ENCODE data around the gene RFNG.

DNA sequence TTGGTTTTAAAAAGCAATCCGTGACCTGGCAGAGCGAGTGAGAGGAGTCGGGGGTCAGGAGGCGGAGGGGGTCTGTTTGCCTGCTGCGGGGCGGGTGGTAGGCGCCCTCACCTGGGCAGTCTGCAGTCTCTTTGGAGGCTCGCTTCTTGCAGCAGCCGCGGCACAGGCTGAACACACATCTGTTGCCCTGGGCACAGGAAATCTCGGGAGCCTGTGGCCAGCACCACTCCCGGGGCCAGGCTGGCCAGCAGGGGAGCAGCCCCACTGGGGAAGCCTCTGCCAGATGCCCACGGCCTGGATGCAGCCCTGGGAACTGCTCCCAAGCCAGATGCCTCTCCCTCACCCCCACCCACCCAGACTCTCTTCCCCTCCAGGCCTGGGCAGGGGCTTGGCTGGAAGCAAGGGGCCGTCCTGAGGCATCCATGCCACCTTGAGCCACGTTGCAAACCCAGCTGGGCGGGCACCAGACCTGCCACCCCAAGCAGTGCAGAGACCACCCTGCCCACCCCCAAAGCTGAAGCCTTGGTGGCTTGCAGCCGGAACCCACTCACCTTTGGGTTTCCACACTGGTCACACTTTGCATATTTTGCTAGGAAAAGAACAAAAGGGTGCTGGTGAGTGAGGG is 6.7 kb upstream of the RFNG start:
- TF ChIP-seq, protein P1, sequence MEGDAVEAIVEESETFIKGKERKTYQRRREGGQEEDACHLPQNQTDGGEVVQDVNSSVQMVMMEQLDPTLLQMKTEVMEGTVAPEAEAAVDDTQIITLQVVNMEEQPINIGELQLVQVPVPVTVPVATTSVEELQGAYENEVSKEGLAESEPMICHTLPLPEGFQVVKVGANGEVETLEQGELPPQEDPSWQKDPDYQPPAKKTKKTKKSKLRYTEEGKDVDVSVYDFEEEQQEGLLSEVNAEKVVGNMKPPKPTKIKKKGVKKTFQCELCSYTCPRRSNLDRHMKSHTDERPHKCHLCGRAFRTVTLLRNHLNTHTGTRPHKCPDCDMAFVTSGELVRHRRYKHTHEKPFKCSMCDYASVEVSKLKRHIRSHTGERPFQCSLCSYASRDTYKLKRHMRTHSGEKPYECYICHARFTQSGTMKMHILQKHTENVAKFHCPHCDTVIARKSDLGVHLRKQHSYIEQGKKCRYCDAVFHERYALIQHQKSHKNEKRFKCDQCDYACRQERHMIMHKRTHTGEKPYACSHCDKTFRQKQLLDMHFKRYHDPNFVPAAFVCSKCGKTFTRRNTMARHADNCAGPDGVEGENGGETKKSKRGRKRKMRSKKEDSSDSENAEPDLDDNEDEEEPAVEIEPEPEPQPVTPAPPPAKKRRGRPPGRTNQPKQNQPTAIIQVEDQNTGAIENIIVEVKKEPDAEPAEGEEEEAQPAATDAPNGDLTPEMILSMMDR (IDR thresholded peaks at IDR 0.05; ENCODE audit: low read depth, low read length, poor library complexity, severe bottlenecking) = no peak
- TF ChIP-seq EZH2phosphoT487 (IDR thresholded peaks at IDR 0.05; ENCODE audit: borderline replicate concordance, low read length) = no peak
